CD4-positive, alpha-beta T cell (primary cell): ENCODE results near the gene SASH1. TPM values are rescaled to one million over a fixed set of nuclear protein-coding genes. Genes with fewer than 3 reads are reported as not detected.
"Not testable (repeated sequence)": the region's sequence is repeated elsewhere in the genome, so short reads cannot be mapped to it uniquely, and the experiment has no call there.

Experiments
- ATAC-seq: fragments of 200-7000 bp; cut with Tn5 transposase; one replicate; pipeline ENCODE4 v1.10.0; 2022; ENCODE audit warnings: mild to moderate bottlenecking; ENCODE audit not compliant: poor library complexity
- CTCF ChIA-PET: fragments of 350-600 bp; sonication (Branson Sonifier 250); formaldehyde crosslinking; loops from one replicate; lab custom pipeline; 2021; ENCODE audit warnings: antibody characterized with exemption, inconsistent platforms; lab: Charles Lee
- POLR2A ChIA-PET: fragments of 350-600 bp; sonication (Branson Sonifier 250); formaldehyde crosslinking; loops from one replicate; lab custom pipeline; 2021; ENCODE audit warnings: antibody characterized with exemption, inconsistent platforms; lab: Charles Lee
- DNase-seq, 14 experiments: peaks; one replicate each; pipeline ENCODE4 v3.0.0-alpha.2; 2013 to 2020; ENCODE audit warnings: mixed read lengths in 2 of 14
- H3K27ac ChIP-seq, 2 donors: one replicate each; pipeline versions ENCODE4 v1.5.1 to v1.7.0; 2013; ENCODE audit warnings: low read length in 2 of 2, low read depth in 1 of 2, mild to moderate bottlenecking in 1 of 2
- H3K27me3 ChIP-seq, 2 experiments: 1 replicate in 1 of 2; 2 replicates in 1 of 2; pipeline versions ENCODE4 v1.6.1 to v1.7.0; 2013; ENCODE audit warnings: low read length in 2 of 2, control low read depth in 1 of 2, mild to moderate bottlenecking in 1 of 2, moderate library complexity in 1 of 2; ENCODE audit not compliant: insufficient read depth in 2 of 2, control insufficient read depth in 1 of 2
- H3K36me3 ChIP-seq: one replicate; pipeline ENCODE4 v1.6.1; 2013; ENCODE audit warnings: low read length, control low read depth; ENCODE audit not compliant: insufficient read depth
- H3K4me1 ChIP-seq: one replicate; pipeline ENCODE4 v1.6.1; 2013; ENCODE audit warnings: low read length, control low read depth; ENCODE audit not compliant: insufficient read depth
- H3K4me3 ChIP-seq: one replicate; pipeline ENCODE4 v1.5.1; 2013; ENCODE audit warnings: mild to moderate bottlenecking, low read length, moderate library complexity
- H3K9me3 ChIP-seq, 2 experiments: 1 replicate in 1 of 2; 2 replicates in 1 of 2; pipeline versions ENCODE4 v1.6.1 to v1.7.0; 2013; ENCODE audit warnings: low read length in 2 of 2, mild to moderate bottlenecking in 2 of 2, control low read depth in 1 of 2, moderate library complexity in 1 of 2; ENCODE audit not compliant: control insufficient read depth in 1 of 2, insufficient read depth in 1 of 2
- H3K27ac Mint-ChIP-seq: one replicate; pipeline ENCODE4 v1.8.0; 2020; ENCODE audit warnings: mixed read lengths
- H3K27me3 Mint-ChIP-seq: one replicate; pipeline ENCODE4 v1.8.0; 2021; ENCODE audit warnings: mixed read lengths
- H3K36me3 Mint-ChIP-seq: one replicate; pipeline ENCODE4 v1.8.0; 2021; ENCODE audit warnings: low read depth, mixed read lengths
- H3K4me1 Mint-ChIP-seq: one replicate; pipeline ENCODE4 v1.8.0; 2021; ENCODE audit warnings: low read depth, mixed read lengths
- H3K4me3 Mint-ChIP-seq: one replicate; pipeline ENCODE4 v1.8.0; 2020; ENCODE audit warnings: mild to moderate bottlenecking, mixed read lengths
- H3K9me3 Mint-ChIP-seq: one replicate; pipeline ENCODE4 v1.8.0; 2020; ENCODE audit warnings: mixed read lengths
- CTCF ChIP-seq: fragments of 200-600 bp; IDR thresholded peaks from one replicate; pipeline ENCODE4 v1.8.0; 2022; ENCODE audit warnings: antibody characterized with exemption, mild to moderate bottlenecking
- intact Hi-C, 2 experiments: fragments of 100-400 bp; cut with DNase I in 1 of 2; cut with micrococcal nuclease in 1 of 2; formaldehyde crosslinking; loops; one replicate each; pipeline versions ENCODE4 v1.15.1 to v1.9.0; 2023 to 2025; cut with DNase I, micrococcal nuclease
- total RNA-seq, 174 experiments: library from RNA in 2 of 174; stranded (reverse) in 2 of 174; gene quantifications; one replicate each; pipeline ENCODE4 v1.2.3 and lab custom pipeline; 2021 to 2026

Gene SASH1
- total RNA-seq, 2 experiments from 2014 or later: 0.58 to 0.75 TPM

- H3K9me3 Mint-ChIP-seq: no peaks in the 10 kb centered on the region
- H3K27ac ChIP-seq: no peak overlapping the region
- H3K9me3 ChIP-seq: no peaks in the 10 kb centered on the region
- H3K4me3 ChIP-seq: no peak overlapping the region
- H3K27ac Mint-ChIP-seq: no peak overlapping the region
- H3K4me3 Mint-ChIP-seq: no peak overlapping the region
- H3K27me3 ChIP-seq: peaks cover 3 to 29% of the 10 kb centered on the region in 2 experiments
- intact Hi-C loops: no loop called here
- ATAC-seq (no peak), DNase-seq (no peak)
- CTCF ChIA-PET: no interaction called here
- peaks cover 42% of the 10 kb centered on the region for H3K27me3 Mint-ChIP-seq
- POLR2A ChIA-PET: no interaction called here
- H3K4me1 Mint-ChIP-seq: no peaks in the 10 kb centered on the region
- no peaks in the 10 kb centered on the region for H3K36me3 ChIP-seq
- H3K4me1 ChIP-seq: no peaks in the 10 kb centered on the region
- H3K36me3 Mint-ChIP-seq: no peaks in the 10 kb centered on the region
- TF ChIP-seq CTCF: no peak
These were observed 6.1 kb downstream of the SASH1 start for GRCh38 chr6:148348778-148349177.

DNA sequence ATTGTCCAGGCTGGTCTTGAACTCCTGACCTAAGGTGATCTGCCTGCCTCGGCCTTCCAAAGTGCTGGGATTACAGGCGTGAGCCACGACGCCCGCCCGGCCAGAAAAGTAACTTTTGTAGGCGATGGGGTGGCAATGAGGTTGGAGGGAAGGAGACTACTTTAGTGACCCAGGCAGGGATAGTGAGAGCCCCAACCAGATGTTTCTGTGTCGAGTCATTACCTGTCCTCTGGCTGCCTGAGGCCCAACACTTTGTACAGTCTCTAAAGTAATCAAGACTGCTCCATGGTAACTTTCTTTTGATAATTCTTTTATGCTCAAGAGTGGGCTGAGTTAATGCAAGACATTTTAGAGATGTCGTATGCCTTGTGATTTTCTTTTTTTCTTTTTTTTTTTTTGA lies 6.8 kb downstream of the SASH1 start:
- Histone ChIP-seq H3K4me3 (no peak overlapping the region), H3K4me1 (no peaks in the 10 kb centered on the region), H3K27ac (no peak overlapping the region), H3K9me3 (no peaks in the 10 kb centered on the region), H3K27me3 (peaks cover 3 to 24% of the 10 kb centered on the region in 2 experiments), H3K36me3 (no peaks in the 10 kb centered on the region)
- H3K9me3 Mint-ChIP-seq: no peaks in the 10 kb centered on the region
- H3K36me3 Mint-ChIP-seq: no peaks in the 10 kb centered on the region
- ChIA-PET POLR2A (no interaction called here), CTCF (no interaction called here)
- ATAC-seq: no peak
- H3K27me3 Mint-ChIP-seq: peaks cover 36% of the 10 kb centered on the region
- H3K4me1 Mint-ChIP-seq: no peaks in the 10 kb centered on the region
- no peak for DNase-seq
- intact Hi-C loops: no loop called here
- no peak for TF ChIP-seq CTCF
- H3K4me3 Mint-ChIP-seq: no peak overlapping the region
- no peak overlapping the region for H3K27ac Mint-ChIP-seq

DNA sequence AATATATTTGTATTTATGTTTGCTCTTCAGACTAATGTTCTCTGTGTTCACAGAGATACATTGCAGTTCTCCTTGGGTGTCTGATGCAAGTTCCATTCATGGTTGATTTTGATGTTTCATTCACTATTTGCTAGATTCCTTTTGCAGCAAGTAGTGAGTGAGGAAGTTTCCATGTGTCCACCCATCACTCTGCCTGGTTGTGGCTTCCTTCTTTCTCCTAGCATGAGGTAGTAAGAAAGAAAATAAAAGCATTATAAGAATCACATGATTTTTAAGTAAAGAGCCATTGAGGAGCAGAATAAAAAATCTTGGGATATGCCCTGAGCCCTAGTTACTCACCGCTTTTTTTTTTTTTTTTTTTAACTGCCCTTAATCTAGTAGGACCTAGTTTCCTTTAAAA lies 8.7 kb downstream of the SASH1 start:
- Mint-ChIP-seq H3K4me1 (no peaks in the 10 kb centered on the region), H3K27ac (no peak overlapping the region), H3K9me3 (no peaks in the 10 kb centered on the region), H3K27me3 (peaks cover 28% of the 10 kb centered on the region), H3K4me3 (no peak overlapping the region), H3K36me3 (no peaks in the 10 kb centered on the region)
- peaks cover 3 to 9% of the 10 kb centered on the region in 2 experiments for H3K27me3 ChIP-seq
- POLR2A ChIA-PET: no interaction called here
- no peak for ATAC-seq
- no peak overlapping the region for H3K27ac ChIP-seq
- CTCF ChIA-PET: no interaction called here
- no peak for TF ChIP-seq CTCF
- H3K4me3 ChIP-seq: no peak overlapping the region
- no peaks in the 10 kb centered on the region for H3K4me1 ChIP-seq
- no peaks in the 10 kb centered on the region for H3K36me3 ChIP-seq
- no peaks in the 10 kb centered on the region for H3K9me3 ChIP-seq
- intact Hi-C loops: no loop called here
- no peak for DNase-seq

DNA sequence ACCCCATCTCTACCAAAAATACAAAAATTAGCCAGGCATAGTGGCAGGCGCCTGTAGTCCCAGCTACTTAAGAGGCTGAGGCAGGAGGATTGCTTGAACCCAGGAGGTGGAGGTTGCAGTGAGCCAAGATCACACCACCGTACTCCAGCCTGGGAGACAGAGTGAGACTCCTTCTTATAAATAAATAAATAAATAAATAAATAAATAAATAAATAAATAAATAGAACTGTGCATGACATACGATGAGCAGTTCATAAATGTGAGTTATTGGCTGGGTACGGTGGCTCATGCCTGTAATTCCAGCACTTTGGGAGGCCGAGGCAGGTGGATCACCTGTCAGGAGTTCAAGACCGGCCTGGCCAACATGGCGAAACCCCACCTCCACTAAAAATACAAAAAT lies 9.8 kb downstream of the SASH1 start:
- POLR2A ChIA-PET, H3K36me3 Mint-ChIP-seq, H3K4me1 ChIP-seq, H3K9me3 Mint-ChIP-seq, H3K27ac Mint-ChIP-seq, intact Hi-C loops, DNase-seq, H3K4me3 Mint-ChIP-seq, H3K27me3 ChIP-seq, CTCF ChIA-PET, H3K4me3 ChIP-seq, H3K9me3 ChIP-seq, H3K36me3 ChIP-seq, H3K4me1 Mint-ChIP-seq, ATAC-seq, H3K27ac ChIP-seq: not testable (repeated sequence)
- peaks cover 23% of the 10 kb centered on the region for H3K27me3 Mint-ChIP-seq
